ENCODE results near the gene APC.

APC gene

GRCh38 chr5:112717506-112718082 is 20.1 kb upstream of the APC start:
- DNase-seq, result no peak

GRCh38 chr5:112718344-112718743 is 19.3 kb upstream of the APC start:
- DNase-seq, result no peak

- DNase-seq, result no peak
These were observed 17.1 kb upstream of the APC start for GRCh38 chr5:112720576-112720975.

- no peak for DNase-seq
These were observed 12.8 kb upstream of the APC start for GRCh38 chr5:112724901-112725300.

- no peak for DNase-seq
These were observed 8.1 kb upstream of the APC start for GRCh38 chr5:112729630-112730029.

GRCh38 chr5:112732131-112732530 is 5.6 kb upstream of the APC start:
- DNase-seq, result no peak

- DNase-seq, result no peak
These were observed 4.1 kb upstream of the APC start for GRCh38 chr5:112733586-112733985.

- no peak for DNase-seq
These were observed 3.1 kb upstream of the APC start for GRCh38 chr5:112734597-112734996.

GRCh38 chr5:112735702-112736101 is 2.0 kb upstream of the APC start:
- no peak for DNase-seq

- DNase-seq, result peak; percentile 67 to 77
These were observed 619 bp upstream of the APC start for GRCh38 chr5:112737070-112737462.

- peak; percentile 17 to 32 for DNase-seq
These were observed 491 bp downstream of the APC start for GRCh38 chr5:112738191-112738560.

GRCh38 chr5:112742424-112742823 is 4.7 kb downstream of the APC start:
- no peak for DNase-seq

GRCh38 chr5:112743631-112744030 is 5.9 kb downstream of the APC start:
- DNase-seq, result no peak

GRCh38 chr5:112752335-112752734 is 14.7 kb downstream of the APC start:
- DNase-seq, result no peak

- DNase-seq, result no peak
These were observed 18.0 kb downstream of the APC start for GRCh38 chr5:112755703-112756102.

GRCh38 chr5:112757468-112758208 is 20.0 kb downstream of the APC start:
- peak; percentile 69 to 76 for DNase-seq

GRCh38 chr5:112758676-112759075 is 21.0 kb downstream of the APC start:
- DNase-seq, result no peak

- DNase-seq, result no peak
These were observed 24.6 kb downstream of the APC start for GRCh38 chr5:112762113-112762810.

GRCh38 chr5:112763165-112763564 is 25.5 kb downstream of the APC start:
- no peak for DNase-seq

GRCh38 chr5:112772124-112772523 is 34.4 kb downstream of the APC start:
- DNase-seq, result no peak

GRCh38 chr5:112776301-112776856 is 38.7 kb downstream of the APC start:
- no peak for DNase-seq

GRCh38 chr5:112779531-112779930 is 41.8 kb downstream of the APC start:
- peak; percentile 48 to 59 for DNase-seq

GRCh38 chr5:112784726-112785125 is 47.0 kb downstream of the APC start:
- DNase-seq, result no peak

GRCh38 chr5:112787261-112787660 is 49.6 kb downstream of the APC start:
- no peak for DNase-seq
